ENCODE measurements around the gene NTRK1.

DNA sequence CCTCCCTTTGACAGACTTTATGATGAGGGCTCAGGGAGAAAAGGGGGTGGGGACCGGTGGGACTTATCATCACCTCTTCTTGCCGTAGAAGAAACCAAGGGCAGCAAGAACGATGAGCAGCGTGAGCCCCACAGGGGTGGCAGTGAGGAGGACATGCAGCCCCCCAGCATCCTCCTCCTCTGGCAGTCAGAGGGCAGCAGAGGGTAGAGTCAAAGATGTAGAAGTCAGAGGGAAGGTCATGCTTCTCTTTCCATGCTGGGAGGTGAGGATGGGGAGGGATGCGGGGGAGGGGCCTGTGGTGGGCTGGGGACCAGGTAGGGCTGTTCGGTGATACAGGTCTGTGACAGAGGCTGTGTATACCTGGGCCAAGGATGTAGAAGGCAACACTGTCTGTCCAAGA, 16.6 kb upstream of the NTRK1 start:
- TF ChIP-seq, protein P1, sequence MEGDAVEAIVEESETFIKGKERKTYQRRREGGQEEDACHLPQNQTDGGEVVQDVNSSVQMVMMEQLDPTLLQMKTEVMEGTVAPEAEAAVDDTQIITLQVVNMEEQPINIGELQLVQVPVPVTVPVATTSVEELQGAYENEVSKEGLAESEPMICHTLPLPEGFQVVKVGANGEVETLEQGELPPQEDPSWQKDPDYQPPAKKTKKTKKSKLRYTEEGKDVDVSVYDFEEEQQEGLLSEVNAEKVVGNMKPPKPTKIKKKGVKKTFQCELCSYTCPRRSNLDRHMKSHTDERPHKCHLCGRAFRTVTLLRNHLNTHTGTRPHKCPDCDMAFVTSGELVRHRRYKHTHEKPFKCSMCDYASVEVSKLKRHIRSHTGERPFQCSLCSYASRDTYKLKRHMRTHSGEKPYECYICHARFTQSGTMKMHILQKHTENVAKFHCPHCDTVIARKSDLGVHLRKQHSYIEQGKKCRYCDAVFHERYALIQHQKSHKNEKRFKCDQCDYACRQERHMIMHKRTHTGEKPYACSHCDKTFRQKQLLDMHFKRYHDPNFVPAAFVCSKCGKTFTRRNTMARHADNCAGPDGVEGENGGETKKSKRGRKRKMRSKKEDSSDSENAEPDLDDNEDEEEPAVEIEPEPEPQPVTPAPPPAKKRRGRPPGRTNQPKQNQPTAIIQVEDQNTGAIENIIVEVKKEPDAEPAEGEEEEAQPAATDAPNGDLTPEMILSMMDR (IDR thresholded peaks at IDR 0.05), result no peak
- TF ChIP-seq POLR2A (IDR thresholded peaks at IDR 0.05), result no peak
- no peak for TF ChIP-seq EP300 (IDR thresholded peaks at IDR 0.05; ENCODE audit: low read depth)

All from transverse colon (tissue), 3 donors.